Measurements from ENCODE around the gene MDGA2.

GRCh38 chr14:47345016-47345415 is 330.4 kb downstream of the MDGA2 start:
- TF ChIP-seq CTCF (IDR thresholded peaks at IDR 0.05; ENCODE audit: insufficient read depth, low read depth, low read length) = no peak
- TF ChIP-seq EZH2 (IDR thresholded peaks at IDR 0.05; ENCODE audit: insufficient read depth, low read length) = no peak
